Stomach smooth muscle (tissue), 2 donors: Measurements from ENCODE around the gene NOS1AP.

Experiments used
- H3K27ac ChIP-seq: one replicate; pipeline ENCODE4 v1.7.0; 2013; ENCODE audit warnings: mild to moderate bottlenecking, low read length, inconsistent platforms
- H3K27me3 ChIP-seq, 2 donors: one replicate each; pipeline ENCODE4 v1.7.0; 2013; ENCODE audit warnings: low read length in 2 of 2; ENCODE audit not compliant: insufficient read depth in 2 of 2, control insufficient read depth in 1 of 2
- H3K36me3 ChIP-seq, 2 donors: one replicate each; pipeline ENCODE4 v1.7.0; 2013; ENCODE audit warnings: low read length in 2 of 2; ENCODE audit not compliant: control insufficient read depth in 2 of 2, insufficient read depth in 2 of 2
- H3K4me1 ChIP-seq: one replicate; pipeline ENCODE4 v1.7.0; 2013; ENCODE audit warnings: low read length; ENCODE audit not compliant: control insufficient read depth, insufficient read depth
- H3K4me3 ChIP-seq, 2 donors: one replicate each; pipeline ENCODE4 v1.7.0; 2013; ENCODE audit warnings: low read length in 2 of 2
- H3K9ac ChIP-seq, 2 donors: one replicate each; pipeline ENCODE4 v1.7.0; 2013; ENCODE audit warnings: low read length in 2 of 2, mild to moderate bottlenecking in 1 of 2
- H3K9me3 ChIP-seq, 2 donors: one replicate each; pipeline ENCODE4 v1.7.0; 2013; ENCODE audit warnings: low read length in 2 of 2; ENCODE audit not compliant: control insufficient read depth in 2 of 2
- donor health status: healthy.
- donor health status: Pancreatic carcinoma.

The NOS1AP gene

GRCh38 chr1:162383516-162383915, 314.0 kb downstream of the NOS1AP start:
- no peak overlapping the region for H3K27ac ChIP-seq
- no peaks in the 10 kb centered on the region for H3K9me3 ChIP-seq
- no peak overlapping the region for H3K9ac ChIP-seq
- H3K36me3 ChIP-seq = no peaks in the 10 kb centered on the region
- peaks cover 0 to 4% of the 10 kb centered on the region in 2 donors for H3K27me3 ChIP-seq
- no peaks in the 10 kb centered on the region for H3K4me1 ChIP-seq
- no peak overlapping the region for H3K4me3 ChIP-seq

- Histone ChIP-seq H3K36me3 (no peaks in the 10 kb centered on the region), H3K9ac (no peak overlapping the region), H3K4me1 (no peaks in the 10 kb centered on the region), H3K27ac (no peak overlapping the region), H3K27me3 (peaks cover 0 to 4% of the 10 kb centered on the region in 2 donors), H3K9me3 (no peaks in the 10 kb centered on the region), H3K4me3 (no peak overlapping the region)
Measured at GRCh38 chr1:162384116-162384515, 314.6 kb downstream of the NOS1AP start.

GRCh38 chr1:162384601-162385279, 315.2 kb downstream of the NOS1AP start:
- no peaks in the 10 kb centered on the region for H3K36me3 ChIP-seq
- H3K4me1 ChIP-seq = no peaks in the 10 kb centered on the region
- H3K9ac ChIP-seq = no peak overlapping the region
- peaks cover 0 to 5% of the 10 kb centered on the region in 2 donors for H3K27me3 ChIP-seq
- no peaks in the 10 kb centered on the region for H3K9me3 ChIP-seq
- H3K4me3 ChIP-seq = no peak overlapping the region
- H3K27ac ChIP-seq = no peak overlapping the region

- H3K9ac ChIP-seq = no peak overlapping the region
- H3K9me3 ChIP-seq = no peaks in the 10 kb centered on the region
- peaks cover 0 to 7% of the 10 kb centered on the region in 2 donors for H3K27me3 ChIP-seq
- no peak overlapping the region for H3K4me3 ChIP-seq
- no peak overlapping the region for H3K27ac ChIP-seq
- H3K4me1 ChIP-seq = no peaks in the 10 kb centered on the region
- no peaks in the 10 kb centered on the region for H3K36me3 ChIP-seq
Measured at GRCh38 chr1:162385280-162385623, 315.8 kb downstream of the NOS1AP start.

GRCh38 chr1:162385702-162386101, 316.2 kb downstream of the NOS1AP start:
- peaks cover 0 to 11% of the 10 kb centered on the region in 2 donors for H3K27me3 ChIP-seq
- H3K27ac ChIP-seq = no peak overlapping the region

GRCh38 chr1:162386292-162387225, 317.1 kb downstream of the NOS1AP start:
- Histone ChIP-seq H3K4me3 (no peak overlapping the region), H3K9me3 (no peaks in the 10 kb centered on the region), H3K27ac (no peak overlapping the region), H3K9ac (no peak overlapping the region), H3K36me3 (no peaks in the 10 kb centered on the region), H3K27me3 (peaks cover 0 to 13% of the 10 kb centered on the region in 2 donors), H3K4me1 (no peaks in the 10 kb centered on the region)

More at GRCh38 chr1:162385702-162386101, 316.2 kb downstream of the NOS1AP start:
- Histone ChIP-seq H3K9me3 (no peaks in the 10 kb centered on the region), H3K9ac (no peak overlapping the region), H3K4me1 (no peaks in the 10 kb centered on the region), H3K36me3 (no peaks in the 10 kb centered on the region), H3K4me3 (no peak overlapping the region)

GRCh38 chr1:162387226-162388082, 318.0 kb downstream of the NOS1AP start:
- no peak overlapping the region for H3K4me3 ChIP-seq
- H3K9me3 ChIP-seq = no peaks in the 10 kb centered on the region
- peaks cover 0 to 13% of the 10 kb centered on the region in 2 donors for H3K27me3 ChIP-seq
- H3K9ac ChIP-seq = no peak overlapping the region
- H3K4me1 ChIP-seq = no peaks in the 10 kb centered on the region
- no peak overlapping the region for H3K27ac ChIP-seq
- no peaks in the 10 kb centered on the region for H3K36me3 ChIP-seq

- Histone ChIP-seq H3K4me1 (no peaks in the 10 kb centered on the region), H3K4me3 (no peak overlapping the region), H3K9me3 (no peaks in the 10 kb centered on the region), H3K27ac (no peak overlapping the region), H3K36me3 (no peaks in the 10 kb centered on the region), H3K27me3 (peaks cover 0 to 13% of the 10 kb centered on the region in 2 donors), H3K9ac (no peak overlapping the region)
Measured at GRCh38 chr1:162388083-162388594, 318.6 kb downstream of the NOS1AP start.

GRCh38 chr1:162388615-162389014, 319.1 kb downstream of the NOS1AP start:
- H3K4me3 ChIP-seq = no peak overlapping the region
- H3K27ac ChIP-seq = no peak overlapping the region
- no peaks in the 10 kb centered on the region for H3K4me1 ChIP-seq
- H3K9me3 ChIP-seq = no peaks in the 10 kb centered on the region
- no peak overlapping the region for H3K9ac ChIP-seq
- H3K36me3 ChIP-seq = no peaks in the 10 kb centered on the region
- H3K27me3 ChIP-seq = peaks cover 0 to 13% of the 10 kb centered on the region in 2 donors
